IMR-90 (cell line): ENCODE results near the gene GRIK3. TPM values are rescaled to one million over a fixed set of nuclear protein-coding genes. Genes with fewer than 3 reads are reported as not detected.

ENCODE experiments used
- ATAC-seq: fragments of 200-7000 bp; cut with Tn5 transposase; 2 replicates; pipeline ENCODE4 v1.9.1; 2020; ENCODE audit warnings: low read depth, mild to moderate bottlenecking, moderate library complexity
- BruUV-seq: library from RNA; stranded (reverse); fragments of 400-500 nt; replicated peaks from 2 replicates; lab custom pipeline; 2021; lab: Mats Ljungman, UMichigan
- CTCF ChIA-PET: fragments of 300-600 bp; formaldehyde crosslinking; extraction: SDS; loops from one replicate; lab custom pipeline; 2021; ENCODE audit warnings: antibody characterized with exemption; lab: Yijun Ruan, JAX
- POLR2A ChIA-PET: fragments of 300-600 bp; sonication (Branson Sonifier 250); formaldehyde crosslinking; loops from one replicate; lab custom pipeline; 2022; ENCODE audit warnings: antibody characterized with exemption; ENCODE audit not compliant: unreplicated experiment; lab: Charles Lee
- DNase-seq: peaks from one replicate; pipeline ENCODE4 v3.0.0; 2013
- H2AFZ ChIP-seq: replicated peaks from 2 replicates; pipeline ENCODE3; 2013; ENCODE audit warnings: low read length, mild to moderate bottlenecking; ENCODE audit not compliant: poor library complexity
- H2AK5ac ChIP-seq: 2 replicates; pipeline ENCODE4 v1.6.1; 2013; ENCODE audit warnings: low read depth, low read length, inconsistent platforms
- H2AK9ac ChIP-seq: replicated peaks from 2 replicates; pipeline ENCODE3; 2013; ENCODE audit warnings: mild to moderate bottlenecking, low read depth, low read length, moderate library complexity; ENCODE audit not compliant: poor library complexity
- H2BK120ac ChIP-seq: 2 replicates; pipeline ENCODE4 v1.6.1; 2013; ENCODE audit warnings: low read depth, low read length, inconsistent platforms
- H2BK15ac ChIP-seq: 3 replicates; pipeline ENCODE4 v1.6.1; 2013; ENCODE audit warnings: low read depth, low read length, inconsistent platforms
- H2BK20ac ChIP-seq: 2 replicates; pipeline ENCODE4 v1.6.1; 2013; ENCODE audit warnings: low read depth, mild to moderate bottlenecking, inconsistent platforms, low read length, moderate library complexity
- H2BK5ac ChIP-seq: 2 replicates; pipeline ENCODE4 v1.6.1; 2013; ENCODE audit warnings: mild to moderate bottlenecking, low read depth, low read length, inconsistent platforms; ENCODE audit not compliant: poor library complexity, severe bottlenecking
- H3K14ac ChIP-seq: replicated peaks from 2 replicates; pipeline ENCODE4 v1.6.1; 2013; ENCODE audit warnings: low read depth, low read length, inconsistent platforms
- H3K18ac ChIP-seq: 2 replicates; pipeline ENCODE4 v1.6.1; 2013; ENCODE audit warnings: low read depth, low read length, control low read depth
- H3K23ac ChIP-seq: 2 replicates; pipeline ENCODE4 v1.6.1; 2013; ENCODE audit warnings: low read depth, low read length, inconsistent platforms
- H3K27ac ChIP-seq: 2 replicates; pipeline ENCODE4 v1.5.1; 2013; ENCODE audit warnings: mild to moderate bottlenecking, control low read depth, low read length; ENCODE audit not compliant: insufficient read depth
- H3K27me3 ChIP-seq: 2 replicates; pipeline ENCODE4 v1.6.1; 2013; ENCODE audit warnings: low read length; ENCODE audit not compliant: control insufficient read depth, insufficient read depth
- H3K36me3 ChIP-seq: 2 replicates; pipeline ENCODE4 v1.6.1; 2013; ENCODE audit warnings: low read length, mixed read lengths; ENCODE audit not compliant: control insufficient read depth, insufficient read depth
- H3K4ac ChIP-seq: 2 replicates; pipeline ENCODE4 v1.6.1; 2013; ENCODE audit warnings: low read depth, low read length, inconsistent platforms
- H3K4me1 ChIP-seq: 2 replicates; pipeline ENCODE4 v1.6.1; 2013; ENCODE audit warnings: low read length, mixed read lengths; ENCODE audit not compliant: control insufficient read depth, insufficient read depth
- H3K4me2 ChIP-seq: 2 replicates; pipeline ENCODE4 v1.6.1; 2013; ENCODE audit warnings: low read depth, mild to moderate bottlenecking, control low read depth, low read length, moderate library complexity
- H3K4me3 ChIP-seq: 2 replicates; pipeline ENCODE4 v1.5.1; 2013; ENCODE audit warnings: low read depth, mild to moderate bottlenecking, control low read depth, low read length, moderate library complexity; ENCODE audit not compliant: insufficient read depth
- H3K56ac ChIP-seq: 2 replicates; pipeline ENCODE4 v1.6.1; 2013; ENCODE audit warnings: low read length, inconsistent platforms; ENCODE audit not compliant: insufficient read depth; ENCODE audit errors: extremely low read depth
- H3K79me1 ChIP-seq, 2 experiments: 2 replicates each; pipeline ENCODE4 v1.6.1; 2013; ENCODE audit warnings: low read length in 2 of 2, inconsistent platforms in 1 of 2, low read depth in 1 of 2
- H3K9ac ChIP-seq: 2 replicates; pipeline ENCODE4 v1.6.1; 2013; ENCODE audit warnings: low read depth, low read length, control low read depth
- H3K9me1 ChIP-seq: 2 replicates; pipeline ENCODE4 v1.6.1; 2013; ENCODE audit warnings: low read length, inconsistent platforms; ENCODE audit not compliant: insufficient read depth
- H3K9me3 ChIP-seq: 2 replicates; pipeline ENCODE4 v1.6.1; 2013; ENCODE audit warnings: low read length; ENCODE audit not compliant: control insufficient read depth, insufficient read depth
- H4K20me1 ChIP-seq: 2 replicates; pipeline ENCODE4 v1.6.1; 2013; ENCODE audit warnings: low read length, inconsistent platforms; ENCODE audit not compliant: insufficient read depth
- H4K5ac ChIP-seq: 2 replicates; pipeline ENCODE4 v1.6.1; 2013; ENCODE audit warnings: mild to moderate bottlenecking, low read depth, low read length, control low read depth
- H4K8ac ChIP-seq, 2 experiments: 2 replicates each; pipeline ENCODE4 v1.6.1; 2013; ENCODE audit warnings: low read depth in 2 of 2, low read length in 2 of 2, control low read depth in 1 of 2, inconsistent platforms in 1 of 2
- H4K91ac ChIP-seq: 2 replicates; pipeline ENCODE4 v1.6.1; 2013; ENCODE audit warnings: low read depth, low read length, inconsistent platforms; ENCODE audit not compliant: insufficient read depth
- MAZ ChIP-seq: IDR thresholded peaks from 2 replicates; pipeline ENCODE4 v1.6.1; 2012; ENCODE audit warnings: low read depth, mild to moderate bottlenecking, low read length, improper control_type of control experiment, moderate library complexity, borderline replicate concordance
- MXI1 ChIP-seq: IDR thresholded peaks from 2 replicates; pipeline ENCODE4 v1.6.1; 2012; ENCODE audit warnings: low read depth, mild to moderate bottlenecking, low read length, moderate library complexity, borderline replicate concordance
- NFE2L2 ChIP-seq: fragments of 150-350 bp; IDR thresholded peaks from 2 replicates; pipeline ENCODE4 v1.6.1; 2016; ENCODE audit warnings: low read depth, mild to moderate bottlenecking, low read length
- POLR2A ChIP-seq: IDR thresholded peaks from 2 replicates; pipeline ENCODE4 v1.6.1; 2012; ENCODE audit warnings: mild to moderate bottlenecking, low read depth, low read length
- RCOR1 ChIP-seq: IDR thresholded peaks from 2 replicates; pipeline ENCODE4 v1.6.1; 2012; ENCODE audit warnings: mild to moderate bottlenecking, low read length, improper control_type of control experiment; ENCODE audit not compliant: insufficient replicate concordance
- WGBS, 2 experiments: methylation state at CpG; one replicate each; pipeline versions ENCODE4 v1.1.5 to v1.1.7; 2013; ENCODE audit warnings: missing lambda C conversion rate in 2 of 2; ENCODE audit not compliant: insufficient read length in 1 of 2; ENCODE audit errors: extremely low coverage in 2 of 2; 5-methylcytosine and 5-hydroxymethylcytosine counted together
- dilution Hi-C: fragments of 300-500 bp; cut with HindIII; formaldehyde crosslinking; loops from one replicate; pipeline ENCODE4 v1.14.3; 2018; ENCODE audit warnings: low sequenced_read_pairs; ENCODE audit not compliant: unreplicated experiment
- in situ Hi-C: fragments of 300-500 bp; cut with MboI; formaldehyde crosslinking; loops from 3 replicates; pipeline ENCODE4 v1.14.3; 2019; ENCODE audit warnings: low sequenced_read_pairs, inconsistent platforms, mixed read lengths
- intact Hi-C: fragments of 100-400 bp; cut with micrococcal nuclease; formaldehyde crosslinking; loops from 2 replicates; pipeline ENCODE4 v1.10.0; 2022
- polyA plus RNA-seq, 3 experiments: library from polyadenylated mRNA; depleted of rRNA; stranded (reverse); fragments of >200 nt; gene quantifications; 2 replicates each; pipeline ENCODE4 v1.2.3, GENCODE V29; 2012; ENCODE audit warnings: low replicate concordance in 1 of 3
- total RNA-seq: library from RNA; depleted of rRNA; stranded (reverse); fragments of >200 nt; gene quantifications from 2 replicates; pipeline ENCODE4 v1.2.3, GENCODE V29; 2012
- TF ChIP-seq, protein P1 (sequence below): conservative IDR thresholded peaks from 2 replicates; pipeline ENCODE4 v1.5.1; 2012; ENCODE audit warnings: mild to moderate bottlenecking, low read depth, low read length, improper control_type of control experiment

Gene GRIK3
- total and polyA plus RNA-seq, 2 of the 4 experiments (the other 2 are of a cell fraction) = not detected

DNA sequence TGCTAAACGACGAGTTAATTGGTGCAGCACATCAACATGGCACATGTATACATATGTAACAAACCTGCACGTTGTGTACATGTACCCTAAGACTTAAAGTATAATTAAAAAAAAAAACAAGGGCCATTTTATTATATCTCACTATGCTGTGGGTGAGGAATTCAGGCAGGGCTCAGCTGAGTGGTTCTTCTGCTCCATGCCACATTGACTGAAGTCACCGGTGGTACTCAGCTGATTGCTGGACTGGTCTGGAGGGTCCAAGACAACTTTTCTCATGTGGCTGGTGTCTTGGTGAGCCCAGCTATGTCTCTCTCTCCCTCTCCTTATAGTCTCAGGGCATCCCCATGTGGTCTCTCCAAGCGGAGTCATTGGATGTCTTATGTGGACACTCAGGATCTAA lies 275.0 kb downstream of the GRIK3 start:
- Histone ChIP-seq H2AK5ac (no peak overlapping the region), H3K9me3 (no peaks in the 10 kb centered on the region), H2AFZ (no peak overlapping the region), H3K4me1 (no peaks in the 10 kb centered on the region), H2BK120ac (no peak overlapping the region), H3K18ac (no peak overlapping the region), H3K23ac (no peak overlapping the region), H3K27ac (no peak overlapping the region), H2BK20ac (no peak overlapping the region), H3K9ac (no peak overlapping the region), H3K14ac (no peak overlapping the region), H4K5ac (no peak overlapping the region), H3K4ac (no peak overlapping the region), H2BK15ac (no peak overlapping the region), H3K4me2 (no peak overlapping the region), H4K91ac (no peak overlapping the region), H3K27me3 (no peaks in the 10 kb centered on the region; the same call in 1 of the 2 replicates), H3K56ac (no peak overlapping the region), H4K8ac (no peak overlapping the region), H3K4me3 (no peak overlapping the region), H2AK9ac (no peak overlapping the region), H4K20me1 (no peaks in the 10 kb centered on the region), H2BK5ac (no peak overlapping the region), H3K9me1 (no peaks in the 10 kb centered on the region), H3K79me1 (no peaks in the 10 kb centered on the region), H3K36me3 (no peaks in the 10 kb centered on the region)
- DNase-seq (no peak), ATAC-seq (no peak)
- TF ChIP-seq MXI1 (no peak), POLR2A (no peak), MAZ (no peak), NFE2L2 (no peak), RCOR1 (no peak)
- TF ChIP-seq, protein P1, sequence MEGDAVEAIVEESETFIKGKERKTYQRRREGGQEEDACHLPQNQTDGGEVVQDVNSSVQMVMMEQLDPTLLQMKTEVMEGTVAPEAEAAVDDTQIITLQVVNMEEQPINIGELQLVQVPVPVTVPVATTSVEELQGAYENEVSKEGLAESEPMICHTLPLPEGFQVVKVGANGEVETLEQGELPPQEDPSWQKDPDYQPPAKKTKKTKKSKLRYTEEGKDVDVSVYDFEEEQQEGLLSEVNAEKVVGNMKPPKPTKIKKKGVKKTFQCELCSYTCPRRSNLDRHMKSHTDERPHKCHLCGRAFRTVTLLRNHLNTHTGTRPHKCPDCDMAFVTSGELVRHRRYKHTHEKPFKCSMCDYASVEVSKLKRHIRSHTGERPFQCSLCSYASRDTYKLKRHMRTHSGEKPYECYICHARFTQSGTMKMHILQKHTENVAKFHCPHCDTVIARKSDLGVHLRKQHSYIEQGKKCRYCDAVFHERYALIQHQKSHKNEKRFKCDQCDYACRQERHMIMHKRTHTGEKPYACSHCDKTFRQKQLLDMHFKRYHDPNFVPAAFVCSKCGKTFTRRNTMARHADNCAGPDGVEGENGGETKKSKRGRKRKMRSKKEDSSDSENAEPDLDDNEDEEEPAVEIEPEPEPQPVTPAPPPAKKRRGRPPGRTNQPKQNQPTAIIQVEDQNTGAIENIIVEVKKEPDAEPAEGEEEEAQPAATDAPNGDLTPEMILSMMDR = no peak
- dilution Hi-C loops (no loop called here), in situ Hi-C loops (no loop called here), intact Hi-C loops (no loop called here)
- ChIA-PET CTCF (no interaction called here), POLR2A (no interaction called here)
- no TSS peak for BruUV-seq
- no CpG with 5 or more reads among the region's 5 CpGs for WGBS, 2 experiments
